GM13977 (cell line): ENCODE results near the gene ANKRD40CL.

Experiments used
- DNase-seq: peaks from one replicate; pipeline ENCODE4 v3.0.0; 2012; ENCODE audit warnings: low spot score
- in situ Hi-C: fragments of 300-500 bp; cut with MboI; formaldehyde crosslinking; loops from one replicate; pipeline ENCODE4 v1.12.0; 2022; ENCODE audit warnings: low sequenced_read_pairs, low pct_unique_long_range_greater_than_20kb, mixed read lengths, inconsistent platforms; ENCODE audit not compliant: unreplicated experiment
- TF ChIP-seq, protein P1 (sequence below): IDR thresholded peaks from 2 replicates; pipeline ENCODE4 v1.5.1; 2012; ENCODE audit warnings: mild to moderate bottlenecking, control low read depth; ENCODE audit not compliant: insufficient read depth; ENCODE audit errors: extremely low read depth, missing control alignments

Gene ANKRD40CL

DNA sequence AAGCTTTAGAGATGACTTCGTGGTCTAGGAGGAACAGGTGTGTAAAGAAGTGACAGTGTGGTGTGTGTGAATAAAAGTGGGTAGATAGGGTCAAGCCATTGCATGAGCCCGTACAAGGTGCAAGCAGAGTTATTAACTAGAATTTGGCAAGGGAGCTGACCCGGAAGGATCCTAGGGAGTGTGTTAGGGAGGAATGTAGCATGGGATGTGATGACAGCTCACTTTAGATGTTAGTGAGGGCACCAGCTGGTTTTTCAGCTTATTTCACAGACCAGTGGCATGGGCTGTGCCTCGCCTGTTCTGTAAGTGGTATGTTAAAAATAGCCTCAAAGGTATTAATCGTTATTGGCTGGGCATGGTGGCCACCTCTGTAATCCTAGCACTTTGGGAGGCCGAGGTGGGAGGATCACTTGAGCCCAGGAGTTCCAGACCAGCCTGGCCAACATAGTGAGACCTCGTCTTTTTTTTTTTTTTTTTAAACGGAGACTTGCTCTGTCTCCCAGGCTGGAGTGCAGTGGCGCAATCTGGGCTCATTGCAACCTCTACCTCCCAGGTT is 8.3 kb downstream of the ANKRD40CL start:
- TF ChIP-seq, protein P1, sequence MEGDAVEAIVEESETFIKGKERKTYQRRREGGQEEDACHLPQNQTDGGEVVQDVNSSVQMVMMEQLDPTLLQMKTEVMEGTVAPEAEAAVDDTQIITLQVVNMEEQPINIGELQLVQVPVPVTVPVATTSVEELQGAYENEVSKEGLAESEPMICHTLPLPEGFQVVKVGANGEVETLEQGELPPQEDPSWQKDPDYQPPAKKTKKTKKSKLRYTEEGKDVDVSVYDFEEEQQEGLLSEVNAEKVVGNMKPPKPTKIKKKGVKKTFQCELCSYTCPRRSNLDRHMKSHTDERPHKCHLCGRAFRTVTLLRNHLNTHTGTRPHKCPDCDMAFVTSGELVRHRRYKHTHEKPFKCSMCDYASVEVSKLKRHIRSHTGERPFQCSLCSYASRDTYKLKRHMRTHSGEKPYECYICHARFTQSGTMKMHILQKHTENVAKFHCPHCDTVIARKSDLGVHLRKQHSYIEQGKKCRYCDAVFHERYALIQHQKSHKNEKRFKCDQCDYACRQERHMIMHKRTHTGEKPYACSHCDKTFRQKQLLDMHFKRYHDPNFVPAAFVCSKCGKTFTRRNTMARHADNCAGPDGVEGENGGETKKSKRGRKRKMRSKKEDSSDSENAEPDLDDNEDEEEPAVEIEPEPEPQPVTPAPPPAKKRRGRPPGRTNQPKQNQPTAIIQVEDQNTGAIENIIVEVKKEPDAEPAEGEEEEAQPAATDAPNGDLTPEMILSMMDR = no peak
- in situ Hi-C loops = no loop called here
- no peak for DNase-seq

DNA sequence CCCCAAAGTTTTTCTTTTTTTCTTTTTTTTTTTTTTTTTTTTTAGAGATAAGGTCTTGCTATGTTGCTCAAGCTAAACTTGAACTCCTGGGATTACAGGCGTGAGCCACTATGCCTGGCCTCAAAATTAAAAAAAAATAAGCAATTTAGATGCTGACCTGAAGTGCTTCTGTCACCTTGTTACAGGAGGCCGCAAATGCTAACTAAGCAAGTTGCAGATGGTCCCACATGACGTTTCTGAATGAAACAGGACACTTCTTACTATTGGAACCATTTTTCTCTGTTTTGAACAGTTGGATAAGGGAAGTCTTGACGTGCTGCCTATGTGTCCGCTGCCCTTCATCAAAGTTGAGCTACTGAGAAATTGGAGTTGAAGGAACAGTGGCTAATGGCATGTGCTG is 8.8 kb downstream of the ANKRD40CL start:
- TF ChIP-seq, protein P1 = no peak
- in situ Hi-C loops = no loop called here
- no peak for DNase-seq

DNA sequence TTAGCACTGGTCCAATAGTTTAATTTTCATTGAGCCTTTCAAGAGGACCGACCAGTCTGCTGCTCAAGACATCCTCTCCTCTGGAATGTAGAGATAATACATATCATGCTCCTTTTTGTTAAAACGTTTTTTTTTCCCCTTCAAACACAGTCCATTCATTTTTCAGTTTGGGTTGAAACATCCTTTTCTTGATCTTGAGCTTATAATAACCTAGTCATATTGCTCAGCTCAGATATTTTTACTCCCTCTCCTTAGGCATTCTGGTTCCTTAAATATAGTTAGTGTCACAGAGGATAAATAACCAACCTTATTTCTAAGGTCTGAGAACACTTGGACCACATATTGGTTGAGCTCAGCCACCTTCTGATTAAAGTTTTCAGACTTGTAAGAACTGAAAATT is 12.8 kb downstream of the ANKRD40CL start:
- in situ Hi-C loops = no loop called here
- DNase-seq = no peak
- TF ChIP-seq, protein P1 = no peak

DNA sequence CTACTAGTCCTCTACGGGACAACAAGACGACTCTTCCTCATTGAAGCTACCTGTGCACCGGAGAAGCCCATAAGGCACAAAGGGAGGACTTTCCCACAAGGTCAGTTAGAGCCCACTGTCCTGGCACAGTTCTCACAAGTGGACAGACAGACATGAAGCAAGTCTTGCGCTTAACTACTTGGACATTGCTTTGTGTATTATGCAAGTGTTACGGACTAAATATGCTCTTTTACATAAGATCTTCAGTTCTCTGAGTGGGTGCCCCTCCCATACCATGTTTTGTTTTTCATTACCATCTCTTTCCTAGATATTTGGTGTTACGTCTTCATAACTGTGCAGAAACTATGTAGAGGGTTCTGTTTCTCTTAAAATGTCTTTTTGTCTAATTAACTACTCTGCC is 18.1 kb downstream of the ANKRD40CL start:
- TF ChIP-seq, protein P1 = no peak
- in situ Hi-C loops = no loop called here
- DNase-seq = no peak

DNA sequence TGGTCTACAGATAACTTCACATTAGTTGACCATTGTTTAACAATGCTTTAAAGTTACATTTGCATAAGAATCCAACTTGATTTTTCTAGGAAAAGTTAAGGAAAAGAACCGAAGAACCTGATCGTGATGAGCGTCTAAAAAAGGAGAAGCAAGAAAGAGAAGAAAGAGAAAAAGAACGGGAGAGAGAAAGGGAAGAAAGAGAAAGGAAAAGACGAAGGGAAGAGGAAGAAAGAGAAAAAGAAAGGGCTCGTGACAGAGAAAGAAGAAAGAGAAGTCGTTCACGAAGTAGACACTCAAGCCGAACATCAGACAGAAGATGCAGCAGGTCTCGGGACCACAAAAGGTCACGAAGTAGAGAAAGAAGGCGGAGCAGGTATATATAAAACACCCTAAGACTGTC is 21.7 kb downstream of the ANKRD40CL start:
- DNase-seq = no peak
- TF ChIP-seq, protein P1 = no peak
- in situ Hi-C loops = no loop called here

DNA sequence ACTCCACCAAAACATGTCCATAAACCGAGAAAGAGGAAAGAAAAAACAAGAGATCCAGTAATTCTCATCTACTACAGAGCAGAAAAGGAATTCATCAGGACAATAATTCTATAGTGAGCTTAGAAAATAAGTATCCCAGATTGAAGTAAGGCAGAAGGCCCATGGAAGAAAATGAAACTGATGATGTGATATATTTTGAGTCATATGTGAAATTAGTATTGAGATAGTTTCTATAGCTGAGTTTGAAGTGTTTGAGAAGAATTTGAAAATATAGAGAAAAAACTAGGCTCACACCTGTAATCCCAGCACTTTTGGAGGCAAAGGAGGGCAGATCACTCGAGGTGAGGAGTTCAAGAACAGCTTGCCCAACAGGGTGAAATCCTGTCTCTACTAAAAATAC is 28.2 kb downstream of the ANKRD40CL start:
- TF ChIP-seq, protein P1 = no peak

DNA sequence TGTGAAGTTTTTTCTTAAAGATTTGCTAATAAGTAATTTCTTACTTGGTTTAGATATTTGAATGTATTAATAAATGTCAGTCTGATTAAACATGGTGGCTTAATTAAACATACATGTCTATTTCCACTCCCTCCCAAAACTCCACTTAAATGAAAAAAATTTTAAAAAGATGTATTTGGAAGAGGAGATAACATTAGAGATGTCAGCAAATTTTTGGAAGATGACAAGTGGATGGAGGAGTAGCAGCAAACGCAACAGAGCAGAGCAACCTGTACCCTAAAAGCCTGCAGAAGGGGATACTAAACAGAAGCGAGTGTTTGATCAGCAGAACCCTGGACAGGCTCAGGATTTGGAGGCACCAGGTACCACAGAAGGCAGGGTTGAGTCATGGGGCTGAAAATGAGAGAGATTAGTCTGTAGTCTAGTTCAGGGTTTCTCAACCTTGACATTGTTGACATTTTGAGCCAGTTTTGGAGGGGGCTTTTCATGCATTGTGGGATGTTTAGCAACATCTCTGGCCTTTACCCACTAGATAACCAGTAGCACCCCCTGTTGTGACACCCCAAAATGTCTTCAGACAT is 30.1 kb downstream of the ANKRD40CL start:
- in situ Hi-C loops = no loop called here

More for the DNA sequence above, 28.2 kb downstream of the ANKRD40CL start:
- in situ Hi-C loops = no loop called here
- DNase-seq = no peak

More for the DNA sequence above, 30.1 kb downstream of the ANKRD40CL start:
- TF ChIP-seq, protein P1 = no peak
- DNase-seq = no peak
